Loucy (cell line): ENCODE data around the gene CNTN5.

ENCODE experiments used
- CTCF ChIP-seq: fragments of 200-600 bp; sonication (generic); conservative IDR thresholded peaks from 2 replicates; pipeline ENCODE4 v1.5.1; 2014; ENCODE audit warnings: mild to moderate bottlenecking, antibody characterized with exemption, low read length
- EZH2phosphoT487 ChIP-seq: fragments of 200-600 bp; IDR thresholded peaks from 2 replicates; pipeline ENCODE4 v1.6.1; 2018; ENCODE audit warnings: antibody characterized with exemption, mild to moderate bottlenecking, moderate library complexity, borderline replicate concordance

GRCh38 chr11:99327527-99327926 is 306.8 kb downstream of the CNTN5 start:
- TF ChIP-seq CTCF = no peak
- no peak for TF ChIP-seq EZH2phosphoT487
